Umbilical cord (tissue), 2 donors: ENCODE measurements around the gene MLLT1. TPM values are rescaled to one million over a fixed set of nuclear protein-coding genes. Genes with fewer than 3 reads are reported as not detected.

Experiments used
- DNase-seq: peaks from one replicate; pipeline ENCODE4 v3.0.0-alpha.2; 2015; ENCODE audit warnings: low spot score
- total RNA-seq: library from RNA; depleted of rRNA; stranded (reverse); fragments of >200 nt; gene quantifications from one replicate; pipeline ENCODE4 v1.2.3, GENCODE V29; 2014; ENCODE audit warnings: low replicate concordance; ENCODE audit not compliant: insufficient read depth

The MLLT1 gene
- total RNA-seq, 1 donor from 2014 or later = 4.3 TPM

DNA sequence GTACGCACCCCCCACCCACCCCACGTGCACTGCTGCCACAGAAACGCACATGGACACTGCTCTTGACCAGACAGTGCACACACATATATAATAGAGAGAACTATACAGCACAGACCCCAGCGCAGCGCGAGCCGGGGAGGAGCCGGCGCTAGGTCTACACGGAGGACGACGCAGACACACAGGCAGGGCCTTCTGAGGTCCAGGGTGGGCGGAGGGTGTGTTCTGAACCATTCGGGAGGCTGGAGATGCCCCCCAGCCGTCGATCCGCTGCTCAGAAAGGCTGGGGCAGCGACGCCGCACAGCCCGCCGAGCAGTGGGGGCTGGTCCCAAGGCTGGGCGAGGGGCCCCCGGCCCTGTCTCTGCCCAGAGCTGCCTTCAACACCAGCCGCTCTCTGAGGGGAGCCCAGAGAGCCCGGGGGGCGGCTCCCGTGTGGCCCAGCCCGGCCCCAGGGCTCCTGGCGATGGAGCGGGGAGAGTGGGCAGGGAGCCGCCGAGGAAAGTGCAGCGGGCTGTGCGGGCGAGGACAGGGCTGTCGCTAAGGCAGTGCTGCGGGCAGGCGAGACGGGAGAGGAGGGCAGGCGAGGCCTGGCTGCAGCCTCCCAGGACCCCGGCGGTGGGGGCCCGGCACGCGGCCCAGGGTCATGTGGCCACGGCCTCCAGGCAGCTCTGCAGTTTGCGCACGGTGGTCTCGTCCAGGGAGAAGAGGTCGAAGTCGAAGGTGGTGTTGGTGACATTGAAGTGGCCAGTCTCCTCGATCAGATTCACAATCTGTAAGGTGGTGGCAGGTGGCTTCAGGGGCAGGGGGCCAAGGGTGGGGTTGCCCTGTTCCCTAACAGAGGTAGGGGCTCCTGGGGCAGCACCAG is 67.1 kb downstream of the MLLT1 start:
- no peak for DNase-seq

DNA sequence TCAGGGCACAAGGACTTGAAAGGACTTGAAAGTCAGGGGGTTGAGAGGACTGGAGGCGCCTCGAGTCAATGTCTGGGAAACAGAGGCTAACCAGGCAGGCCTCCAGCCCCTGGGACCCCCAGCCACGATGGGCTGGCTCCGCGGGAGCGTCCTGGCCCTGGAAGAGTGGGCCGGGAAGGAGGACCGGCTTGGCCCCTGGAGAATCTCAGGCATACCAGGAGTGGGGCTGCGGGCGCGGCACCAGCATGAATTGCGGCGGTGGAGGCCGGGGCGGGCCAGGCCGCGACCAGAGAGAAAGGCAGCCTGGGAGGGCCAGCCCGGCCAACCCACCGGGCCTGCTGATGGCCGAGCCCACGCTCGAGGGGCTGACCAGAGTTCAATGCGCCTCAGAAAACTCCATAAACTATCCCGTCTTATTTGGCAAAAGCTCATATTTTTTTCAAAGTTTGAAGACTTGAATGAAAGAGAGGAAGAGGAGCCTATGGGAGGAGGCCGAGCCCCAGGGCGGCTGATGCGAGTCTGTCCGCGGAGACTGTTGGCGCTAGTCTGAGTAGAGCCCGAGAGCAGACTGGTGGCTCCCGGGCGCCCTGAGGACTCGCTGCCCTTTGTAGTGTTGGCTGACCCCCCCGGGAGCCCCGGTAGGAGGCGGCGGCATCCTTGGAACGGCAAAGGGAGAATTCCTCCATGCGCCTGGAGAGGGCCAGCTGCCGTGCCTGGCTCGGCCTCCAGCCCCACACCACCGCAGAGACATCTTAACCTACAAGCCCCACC is 68.0 kb downstream of the MLLT1 start:
- no peak for DNase-seq

DNA sequence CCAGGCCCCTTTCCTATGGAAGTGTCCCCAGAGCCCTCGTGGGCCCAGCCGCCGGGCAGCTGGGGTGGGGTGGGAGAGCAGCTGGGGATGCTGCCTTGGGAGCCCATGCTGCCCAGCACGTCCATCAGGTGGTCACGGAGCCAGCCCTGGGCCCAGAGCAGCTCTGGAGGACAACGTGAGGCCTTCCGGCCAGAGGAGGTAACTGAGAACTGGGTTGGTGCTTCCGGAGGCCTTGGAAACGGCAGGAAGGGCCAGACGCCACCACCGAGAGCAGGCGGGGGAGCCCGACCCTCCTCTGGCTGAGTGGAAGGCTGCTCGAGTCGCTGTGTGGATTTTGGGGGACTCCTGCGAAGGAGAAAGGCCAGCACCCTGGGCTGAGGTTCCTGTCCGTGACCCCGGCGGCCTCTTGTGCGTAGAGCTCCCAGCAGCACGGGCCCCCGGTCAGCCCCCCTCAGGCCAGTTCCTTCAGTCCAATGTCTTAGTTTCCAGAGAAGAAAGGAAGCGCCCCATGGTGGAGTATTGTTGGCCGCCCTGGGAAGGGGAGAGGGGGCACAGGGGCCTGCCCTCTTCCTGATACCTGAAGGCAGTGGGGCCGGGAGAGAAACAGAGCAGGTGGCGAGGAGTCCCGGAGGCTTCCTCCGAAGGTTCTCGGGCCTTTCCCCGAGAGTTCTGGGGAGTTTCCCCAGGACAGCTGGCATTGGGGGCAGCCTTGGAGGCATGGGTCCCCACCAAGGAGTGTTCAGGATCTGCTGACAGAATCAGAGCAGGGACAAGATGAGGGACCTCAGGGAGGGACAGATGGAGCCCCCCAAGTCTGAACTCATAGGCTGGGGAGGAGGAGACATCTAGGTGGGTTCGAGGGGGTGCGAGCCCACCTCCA is 68.8 kb downstream of the MLLT1 start:
- DNase-seq = no peak

DNA sequence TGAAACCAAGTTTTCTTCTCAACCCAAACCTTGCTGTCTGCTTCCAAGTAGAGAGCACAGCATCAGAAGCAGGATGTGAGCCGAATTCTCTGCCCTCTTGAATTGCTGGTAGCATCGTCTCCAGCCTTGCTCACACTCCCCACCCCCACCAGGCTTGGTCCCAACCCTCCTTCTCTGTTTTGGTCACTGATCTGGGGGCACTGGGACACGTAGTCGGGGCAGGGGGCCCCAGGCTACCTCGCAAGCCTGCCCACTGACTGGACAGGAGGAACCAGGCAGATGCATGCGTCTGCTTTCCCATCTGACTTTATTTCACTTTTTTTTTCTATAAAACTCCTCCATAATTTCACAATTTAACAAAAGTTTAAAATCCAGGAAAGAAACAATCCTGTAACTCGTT is 69.7 kb downstream of the MLLT1 start:
- DNase-seq = no peak

- no peak for DNase-seq
Measured at GRCh38 chr19:6209680-6210079, 70.1 kb downstream of the MLLT1 start.

DNA sequence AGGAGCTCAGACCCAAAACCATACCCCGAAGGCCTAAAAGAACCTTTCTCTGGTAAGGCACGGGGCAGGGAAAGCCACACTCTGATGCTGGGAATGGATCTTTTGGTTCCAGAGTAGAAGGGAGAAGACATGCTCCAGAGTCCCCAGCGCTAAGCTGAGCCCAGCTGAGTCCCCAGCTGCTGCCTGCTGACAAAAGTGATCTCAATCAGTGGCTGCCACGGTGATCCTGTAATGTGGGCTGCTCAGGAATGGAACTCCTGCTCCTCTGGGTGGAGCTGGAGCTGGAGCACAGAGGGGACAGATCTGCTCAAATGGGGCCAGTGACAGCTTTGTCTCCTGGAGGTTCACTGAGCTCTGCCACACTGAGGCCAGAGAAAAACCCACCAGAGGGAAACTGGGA is 70.5 kb downstream of the MLLT1 start:
- no peak for DNase-seq

- DNase-seq = no peak
Measured at GRCh38 chr19:6204866-6205723, 74.7 kb downstream of the MLLT1 start.

GRCh38 chr19:6204212-6204611 is 75.6 kb downstream of the MLLT1 start:
- no peak for DNase-seq

- peak; percentile 100 for DNase-seq
Measured at GRCh38 chr19:6199240-6199994, 80.4 kb downstream of the MLLT1 start.

- DNase-seq = no peak
Measured at GRCh38 chr19:6198896-6199239, 80.9 kb downstream of the MLLT1 start.

GRCh38 chr19:6196361-6196760 is 83.4 kb downstream of the MLLT1 start:
- DNase-seq = no peak

DNA sequence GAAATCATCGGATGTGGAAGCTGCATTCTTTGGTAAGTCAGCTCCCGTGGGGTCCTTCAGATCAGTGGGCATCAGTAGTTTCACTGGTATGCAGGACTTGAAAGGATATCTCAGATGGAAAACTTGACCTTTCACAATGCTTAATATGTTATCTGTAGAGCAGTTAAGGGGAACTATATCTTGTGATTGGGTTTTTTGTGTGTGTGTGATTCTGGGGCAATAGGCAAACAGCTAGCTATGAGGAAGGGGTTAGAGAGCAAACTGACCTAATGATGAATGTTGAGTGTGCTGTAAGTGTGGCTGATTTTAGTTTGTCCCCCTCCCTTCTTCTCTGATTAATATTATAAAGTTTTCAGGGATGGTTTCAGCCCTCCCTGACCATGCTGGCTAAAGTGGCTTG is 91.0 kb downstream of the MLLT1 start:
- no peak for DNase-seq

GRCh38 chr19:6187374-6187773 is 92.4 kb downstream of the MLLT1 start:
- DNase-seq = no peak

- no peak for DNase-seq
Measured at GRCh38 chr19:6185835-6186834, 93.6 kb downstream of the MLLT1 start.

GRCh38 chr19:6185093-6185834 is 94.5 kb downstream of the MLLT1 start:
- DNase-seq = no peak

GRCh38 chr19:6181119-6181518 is 98.7 kb downstream of the MLLT1 start:
- DNase-seq = no peak

GRCh38 chr19:6173190-6173589 is 106.6 kb downstream of the MLLT1 start:
- DNase-seq = no peak
